ENCODE data around the gene FGF14.

DNA sequence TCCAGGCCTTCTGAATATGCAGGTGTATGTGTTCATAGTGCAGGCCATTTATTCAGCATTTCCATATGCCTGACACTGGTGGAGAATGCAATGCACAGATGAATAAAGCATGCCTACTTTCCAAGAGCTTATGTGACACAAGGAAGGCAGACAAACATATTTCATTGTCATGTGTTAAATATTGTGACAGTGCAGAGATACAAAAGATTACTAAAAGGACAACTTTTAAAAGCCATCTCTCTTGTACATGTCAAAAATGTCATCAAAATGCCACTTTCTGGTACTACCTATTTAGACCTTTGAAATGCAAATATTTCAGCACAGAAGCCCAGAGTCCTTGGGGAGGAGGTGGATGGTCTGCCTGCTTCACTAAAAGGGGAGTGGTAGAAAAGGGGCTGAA is 254.5 kb downstream of the FGF14 start:
- TF ChIP-seq, protein P1, sequence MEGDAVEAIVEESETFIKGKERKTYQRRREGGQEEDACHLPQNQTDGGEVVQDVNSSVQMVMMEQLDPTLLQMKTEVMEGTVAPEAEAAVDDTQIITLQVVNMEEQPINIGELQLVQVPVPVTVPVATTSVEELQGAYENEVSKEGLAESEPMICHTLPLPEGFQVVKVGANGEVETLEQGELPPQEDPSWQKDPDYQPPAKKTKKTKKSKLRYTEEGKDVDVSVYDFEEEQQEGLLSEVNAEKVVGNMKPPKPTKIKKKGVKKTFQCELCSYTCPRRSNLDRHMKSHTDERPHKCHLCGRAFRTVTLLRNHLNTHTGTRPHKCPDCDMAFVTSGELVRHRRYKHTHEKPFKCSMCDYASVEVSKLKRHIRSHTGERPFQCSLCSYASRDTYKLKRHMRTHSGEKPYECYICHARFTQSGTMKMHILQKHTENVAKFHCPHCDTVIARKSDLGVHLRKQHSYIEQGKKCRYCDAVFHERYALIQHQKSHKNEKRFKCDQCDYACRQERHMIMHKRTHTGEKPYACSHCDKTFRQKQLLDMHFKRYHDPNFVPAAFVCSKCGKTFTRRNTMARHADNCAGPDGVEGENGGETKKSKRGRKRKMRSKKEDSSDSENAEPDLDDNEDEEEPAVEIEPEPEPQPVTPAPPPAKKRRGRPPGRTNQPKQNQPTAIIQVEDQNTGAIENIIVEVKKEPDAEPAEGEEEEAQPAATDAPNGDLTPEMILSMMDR (conservative IDR thresholded peaks at IDR 0.05; ENCODE audit: low read depth in 2 of 2): no peak
- no peak for TF ChIP-seq EZH2 (IDR thresholded peaks at IDR 0.05; ENCODE audit: low read depth, unreplicated experiment)
- no peak for TF ChIP-seq EZH2phosphoT487 (IDR thresholded peaks at IDR 0.05; ENCODE audit: unreplicated experiment)
- TF ChIP-seq ZNF331 (CRISPR knock-in tag; IDR thresholded peaks at IDR 0.05; ENCODE audit: low read depth): no peak
- TF ChIP-seq, protein P2, sequence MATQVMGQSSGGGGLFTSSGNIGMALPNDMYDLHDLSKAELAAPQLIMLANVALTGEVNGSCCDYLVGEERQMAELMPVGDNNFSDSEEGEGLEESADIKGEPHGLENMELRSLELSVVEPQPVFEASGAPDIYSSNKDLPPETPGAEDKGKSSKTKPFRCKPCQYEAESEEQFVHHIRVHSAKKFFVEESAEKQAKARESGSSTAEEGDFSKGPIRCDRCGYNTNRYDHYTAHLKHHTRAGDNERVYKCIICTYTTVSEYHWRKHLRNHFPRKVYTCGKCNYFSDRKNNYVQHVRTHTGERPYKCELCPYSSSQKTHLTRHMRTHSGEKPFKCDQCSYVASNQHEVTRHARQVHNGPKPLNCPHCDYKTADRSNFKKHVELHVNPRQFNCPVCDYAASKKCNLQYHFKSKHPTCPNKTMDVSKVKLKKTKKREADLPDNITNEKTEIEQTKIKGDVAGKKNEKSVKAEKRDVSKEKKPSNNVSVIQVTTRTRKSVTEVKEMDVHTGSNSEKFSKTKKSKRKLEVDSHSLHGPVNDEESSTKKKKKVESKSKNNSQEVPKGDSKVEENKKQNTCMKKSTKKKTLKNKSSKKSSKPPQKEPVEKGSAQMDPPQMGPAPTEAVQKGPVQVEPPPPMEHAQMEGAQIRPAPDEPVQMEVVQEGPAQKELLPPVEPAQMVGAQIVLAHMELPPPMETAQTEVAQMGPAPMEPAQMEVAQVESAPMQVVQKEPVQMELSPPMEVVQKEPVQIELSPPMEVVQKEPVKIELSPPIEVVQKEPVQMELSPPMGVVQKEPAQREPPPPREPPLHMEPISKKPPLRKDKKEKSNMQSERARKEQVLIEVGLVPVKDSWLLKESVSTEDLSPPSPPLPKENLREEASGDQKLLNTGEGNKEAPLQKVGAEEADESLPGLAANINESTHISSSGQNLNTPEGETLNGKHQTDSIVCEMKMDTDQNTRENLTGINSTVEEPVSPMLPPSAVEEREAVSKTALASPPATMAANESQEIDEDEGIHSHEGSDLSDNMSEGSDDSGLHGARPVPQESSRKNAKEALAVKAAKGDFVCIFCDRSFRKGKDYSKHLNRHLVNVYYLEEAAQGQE (IDR thresholded peaks at IDR 0.05; ENCODE audit: unreplicated experiment): no peak

All from GM23338 (cell line).